GM19351 (cell line): ENCODE measurements around the gene CLSTN1.
"Not testable (repeated sequence)": the region's sequence is repeated elsewhere in the genome, so short reads cannot be mapped to it uniquely, and the experiment has no call there.

Source experiments
- ATAC-seq: cut with Tn5 transposase; IDR thresholded peaks from one replicate; pipeline ENCODE4 v1.9.1; 2021; ENCODE audit warnings: mild to moderate bottlenecking, moderate library complexity; ENCODE audit not compliant: unreplicated experiment

The CLSTN1 gene

GRCh38 chr1:9826616-9827015, 2.9 kb upstream of the CLSTN1 start:
- no peak for ATAC-seq

GRCh38 chr1:9826087-9826486, 2.3 kb upstream of the CLSTN1 start:
- no peak for ATAC-seq

GRCh38 chr1:9825093-9826074, 1.6 kb upstream of the CLSTN1 start:
- no peak for ATAC-seq

GRCh38 chr1:9824702-9825089, 931 bp upstream of the CLSTN1 start:
- no peak for ATAC-seq

GRCh38 chr1:9823693-9823942, 147 bp downstream of the CLSTN1 start:
- peak; percentile 21 for ATAC-seq

- ATAC-seq, result peak; percentile 23
Observed at GRCh38 chr1:9822897-9823692, 670 bp downstream of the CLSTN1 start.

GRCh38 chr1:9822490-9822889, 1.3 kb downstream of the CLSTN1 start:
- ATAC-seq, result no peak

- no peak for ATAC-seq
Observed at GRCh38 chr1:9821710-9822109, 2.1 kb downstream of the CLSTN1 start.

GRCh38 chr1:9820521-9820920, 3.2 kb downstream of the CLSTN1 start:
- no peak for ATAC-seq

- no peak for ATAC-seq
Observed at GRCh38 chr1:9817734-9818133, 6.0 kb downstream of the CLSTN1 start.

- ATAC-seq, result no peak
Observed at GRCh38 chr1:9816199-9816598, 7.6 kb downstream of the CLSTN1 start.

GRCh38 chr1:9815150-9815549, 8.6 kb downstream of the CLSTN1 start:
- ATAC-seq, result no peak

- no peak for ATAC-seq
Observed at GRCh38 chr1:9814619-9815018, 9.1 kb downstream of the CLSTN1 start.

- ATAC-seq, result no peak
Observed at GRCh38 chr1:9811239-9811966, 12.4 kb downstream of the CLSTN1 start.

- no peak for ATAC-seq
Observed at GRCh38 chr1:9809100-9809510, 14.7 kb downstream of the CLSTN1 start.

GRCh38 chr1:9808459-9808858, 15.3 kb downstream of the CLSTN1 start:
- ATAC-seq, result no peak

- no peak for ATAC-seq
Observed at GRCh38 chr1:9807541-9807940, 16.2 kb downstream of the CLSTN1 start.

GRCh38 chr1:9805972-9806371, 17.8 kb downstream of the CLSTN1 start:
- not testable (repeated sequence) for ATAC-seq

GRCh38 chr1:9805006-9805508, 18.7 kb downstream of the CLSTN1 start:
- ATAC-seq, result no peak

- not testable (repeated sequence) for ATAC-seq
Observed at GRCh38 chr1:9803003-9803918, 20.5 kb downstream of the CLSTN1 start.
